ENCODE results near the gene CACNA1I.

The CACNA1I gene

DNA sequence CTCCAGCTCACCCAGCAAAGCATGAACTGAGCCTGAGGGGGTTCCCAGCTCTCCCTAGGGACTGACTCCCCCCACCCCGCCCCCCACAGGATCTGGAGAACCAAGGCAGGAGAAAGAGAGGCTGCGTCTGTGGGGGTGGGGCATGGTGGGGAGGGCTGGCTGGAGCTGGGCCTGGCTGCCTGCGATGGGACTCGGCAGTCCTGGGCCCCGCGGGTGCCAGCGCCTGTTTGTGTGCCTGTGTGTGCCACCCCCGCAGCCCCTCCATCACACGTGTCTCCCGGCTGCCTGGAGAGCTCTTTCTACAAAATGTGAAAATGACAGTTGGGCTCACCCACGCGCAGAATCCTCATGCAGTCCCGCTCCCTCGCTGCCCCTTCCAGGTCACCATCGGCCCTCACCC lies 46.8 kb downstream of the CACNA1I start:
- no peak overlapping the region for H3K27ac Mint-ChIP-seq
- H3K27me3 Mint-ChIP-seq = peaks cover 75% of the 10 kb centered on the region
- H3K36me3 Mint-ChIP-seq = no peaks in the 10 kb centered on the region
- peaks cover 14% of the 10 kb centered on the region for H3K4me1 Mint-ChIP-seq
- H3K4me3 Mint-ChIP-seq = no peak overlapping the region
- ATAC-seq = no peak
- H3K9me3 Mint-ChIP-seq = peaks cover 5% of the 10 kb centered on the region

DNA sequence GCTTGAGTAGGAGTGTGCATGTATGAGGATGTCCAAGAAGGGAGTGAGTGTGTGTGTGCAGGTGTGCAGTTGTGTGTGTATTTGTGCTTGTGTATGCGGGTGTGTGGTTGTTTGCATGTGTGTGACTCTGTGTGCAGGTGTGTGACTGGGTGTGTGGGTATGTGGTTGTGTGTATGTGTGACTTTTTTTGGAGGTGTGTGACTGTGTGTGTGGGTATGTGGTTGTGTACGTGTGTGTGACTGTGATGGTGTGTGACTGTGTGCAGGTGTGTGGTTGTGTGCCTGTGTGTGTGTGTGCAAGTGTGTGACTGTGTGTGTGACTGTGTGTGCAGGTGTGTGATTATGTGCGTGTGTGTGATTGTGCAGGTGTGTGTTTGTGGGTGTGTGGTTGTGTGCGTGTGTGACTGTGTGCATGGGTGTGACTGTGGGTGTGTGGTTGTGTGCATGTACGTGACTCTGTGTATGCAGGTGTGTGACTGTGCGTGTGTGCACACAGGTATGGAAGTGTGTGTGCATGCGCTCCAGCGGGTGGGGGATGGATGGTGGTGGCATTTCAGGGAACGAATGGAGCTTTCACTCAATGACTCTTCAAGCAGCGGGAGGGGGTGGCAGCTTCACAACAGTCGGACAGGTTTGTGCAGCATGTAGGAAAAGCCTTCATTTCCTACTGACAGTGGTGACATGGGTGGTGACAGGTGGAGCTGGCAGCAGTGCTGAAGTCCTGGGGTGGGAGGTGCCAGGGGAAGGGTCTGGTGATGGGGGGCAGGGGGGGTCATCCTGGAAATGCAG lies 47.6 kb downstream of the CACNA1I start:
- H3K36me3 Mint-ChIP-seq = no peaks in the 10 kb centered on the region
- no peak overlapping the region for H3K4me3 Mint-ChIP-seq
- ATAC-seq = no peak
- no peak overlapping the region for H3K27ac Mint-ChIP-seq
- H3K27me3 Mint-ChIP-seq = peaks cover 75% of the 10 kb centered on the region
- peaks cover 14% of the 10 kb centered on the region for H3K4me1 Mint-ChIP-seq
- peaks cover 3% of the 10 kb centered on the region for H3K9me3 Mint-ChIP-seq

DNA sequence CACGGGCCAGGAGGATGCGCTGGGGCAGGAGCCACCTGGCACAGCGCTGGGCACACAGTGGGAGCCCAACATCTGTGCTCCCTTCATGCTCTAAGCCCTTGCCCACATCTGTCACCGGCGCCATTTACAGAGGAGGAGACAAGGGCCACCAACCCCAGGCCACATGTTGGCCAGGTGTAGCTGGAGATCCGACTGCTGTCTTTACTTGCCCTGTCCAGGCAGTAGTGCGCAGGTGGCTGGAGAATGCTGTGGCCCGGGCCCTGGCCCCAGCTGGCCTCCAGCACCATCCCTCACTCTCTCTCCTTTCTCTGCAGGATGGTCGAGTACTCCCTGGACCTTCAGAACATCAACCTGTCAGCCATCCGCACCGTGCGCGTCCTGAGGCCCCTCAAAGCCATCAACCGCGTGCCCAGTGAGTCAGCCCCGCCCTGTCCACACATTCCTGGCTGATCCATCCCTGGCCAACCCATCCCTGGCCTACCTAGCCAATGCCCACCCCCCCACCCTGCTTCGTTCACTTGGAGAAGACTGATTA lies 48.5 kb downstream of the CACNA1I start:
- Mint-ChIP-seq H3K4me3 (no peak overlapping the region), H3K27ac (no peak overlapping the region)
- ATAC-seq = no peak

DNA sequence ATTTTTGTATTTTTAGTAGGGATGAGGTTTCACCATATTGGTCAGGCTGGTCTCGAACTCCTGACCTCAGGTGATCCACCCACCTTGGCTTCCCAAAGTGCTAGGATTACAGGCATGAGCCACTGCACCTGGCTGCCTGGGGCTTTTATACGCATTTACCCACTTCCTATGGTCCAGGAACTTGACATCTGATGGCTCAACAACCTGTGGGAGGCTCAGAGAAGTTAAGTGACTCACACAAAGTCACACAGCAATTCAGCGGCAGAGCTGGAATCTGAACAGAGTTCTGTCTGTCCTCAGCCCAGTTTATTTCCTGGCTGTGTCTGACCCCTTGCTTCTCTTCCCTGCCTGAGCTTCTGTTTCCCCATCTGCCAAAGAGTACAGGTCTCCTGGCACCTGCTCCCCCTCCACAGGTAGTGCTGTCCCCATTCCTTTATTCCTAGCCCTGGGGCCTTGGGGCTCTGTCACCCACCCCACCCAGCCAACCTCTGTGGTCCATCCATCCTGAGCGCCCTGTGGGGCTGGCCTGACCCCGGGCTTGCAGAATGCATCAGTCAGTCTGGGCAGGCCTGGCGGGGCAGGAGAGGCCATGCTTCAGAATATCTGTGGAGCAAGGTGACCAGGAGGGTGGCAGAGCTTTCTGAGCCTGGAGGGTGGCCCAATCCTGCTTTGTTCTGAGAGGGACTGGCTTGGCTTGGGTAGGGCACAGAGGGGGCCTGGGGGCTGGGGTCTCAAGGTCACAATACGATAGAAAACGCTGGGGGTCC lies 50.6 kb downstream of the CACNA1I start:
- H3K4me1 Mint-ChIP-seq = peaks cover 14% of the 10 kb centered on the region
- H3K36me3 Mint-ChIP-seq = no peaks in the 10 kb centered on the region
- H3K9me3 Mint-ChIP-seq = peaks cover 3% of the 10 kb centered on the region
- H3K27ac Mint-ChIP-seq = no peak overlapping the region
- no peak for ATAC-seq
- no peak overlapping the region for H3K4me3 Mint-ChIP-seq
- peaks cover 57% of the 10 kb centered on the region for H3K27me3 Mint-ChIP-seq

More for the DNA sequence above, 48.5 kb downstream of the CACNA1I start:
- Mint-ChIP-seq H3K36me3 (no peaks in the 10 kb centered on the region), H3K9me3 (peaks cover 3% of the 10 kb centered on the region), H3K4me1 (peaks cover 14% of the 10 kb centered on the region), H3K27me3 (peaks cover 74% of the 10 kb centered on the region)

DNA sequence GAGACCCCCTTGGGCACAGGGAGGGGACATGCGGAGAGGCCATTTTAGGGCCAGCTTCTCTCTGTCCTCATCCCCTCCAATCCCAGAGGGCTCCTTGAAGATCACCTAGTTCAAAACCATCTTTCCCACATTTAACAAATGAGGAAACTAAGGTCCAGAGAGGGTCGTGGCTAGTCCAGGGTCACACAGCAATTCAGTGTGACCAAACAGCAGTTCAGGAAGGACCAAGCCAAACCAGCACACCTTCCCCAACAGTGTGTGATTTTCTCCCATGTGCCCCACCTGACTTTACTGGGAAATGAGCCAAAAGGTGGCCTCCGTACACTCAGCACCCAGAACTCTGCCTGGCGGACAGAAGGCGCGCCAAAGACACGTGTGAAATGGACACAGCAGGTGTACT lies 51.3 kb downstream of the CACNA1I start:
- H3K9me3 Mint-ChIP-seq = peaks cover 3% of the 10 kb centered on the region
- no peak overlapping the region for H3K4me3 Mint-ChIP-seq
- ATAC-seq = no peak
- H3K36me3 Mint-ChIP-seq = no peaks in the 10 kb centered on the region
- no peak overlapping the region for H3K27ac Mint-ChIP-seq
- peaks cover 12% of the 10 kb centered on the region for H3K4me1 Mint-ChIP-seq
- H3K27me3 Mint-ChIP-seq = peaks cover 57% of the 10 kb centered on the region

DNA sequence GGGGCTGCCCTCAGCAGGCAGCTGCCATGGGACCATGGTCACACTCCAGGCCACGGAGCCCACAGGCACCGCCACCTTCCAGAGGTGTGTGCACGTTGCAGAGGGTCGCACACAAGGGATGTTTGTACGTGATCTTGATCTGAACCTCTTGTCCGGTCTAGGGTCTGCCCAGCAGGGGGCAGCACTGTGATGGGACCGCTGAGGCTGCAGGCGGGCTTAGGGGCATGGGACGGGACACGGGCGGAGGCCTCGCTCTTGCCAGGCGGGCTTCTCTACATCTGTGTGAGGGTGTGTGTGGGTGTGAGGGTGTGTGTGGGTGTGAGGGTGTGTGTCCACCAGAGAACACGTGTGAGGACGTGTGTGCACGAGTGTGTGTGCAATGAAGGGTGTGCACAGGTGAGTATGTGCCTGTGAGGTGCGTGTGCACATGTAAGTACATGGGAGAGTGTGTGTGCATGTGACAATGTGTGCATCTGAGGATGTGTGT lies 52.4 kb downstream of the CACNA1I start:
- peaks cover 57% of the 10 kb centered on the region for H3K27me3 Mint-ChIP-seq
- H3K36me3 Mint-ChIP-seq = no peaks in the 10 kb centered on the region
- no peak overlapping the region for H3K4me3 Mint-ChIP-seq
- H3K9me3 Mint-ChIP-seq = peaks cover 3% of the 10 kb centered on the region
- peaks cover 4% of the 10 kb centered on the region for H3K4me1 Mint-ChIP-seq
- no peak overlapping the region for H3K27ac Mint-ChIP-seq
- ATAC-seq = peak; percentile 46

DNA sequence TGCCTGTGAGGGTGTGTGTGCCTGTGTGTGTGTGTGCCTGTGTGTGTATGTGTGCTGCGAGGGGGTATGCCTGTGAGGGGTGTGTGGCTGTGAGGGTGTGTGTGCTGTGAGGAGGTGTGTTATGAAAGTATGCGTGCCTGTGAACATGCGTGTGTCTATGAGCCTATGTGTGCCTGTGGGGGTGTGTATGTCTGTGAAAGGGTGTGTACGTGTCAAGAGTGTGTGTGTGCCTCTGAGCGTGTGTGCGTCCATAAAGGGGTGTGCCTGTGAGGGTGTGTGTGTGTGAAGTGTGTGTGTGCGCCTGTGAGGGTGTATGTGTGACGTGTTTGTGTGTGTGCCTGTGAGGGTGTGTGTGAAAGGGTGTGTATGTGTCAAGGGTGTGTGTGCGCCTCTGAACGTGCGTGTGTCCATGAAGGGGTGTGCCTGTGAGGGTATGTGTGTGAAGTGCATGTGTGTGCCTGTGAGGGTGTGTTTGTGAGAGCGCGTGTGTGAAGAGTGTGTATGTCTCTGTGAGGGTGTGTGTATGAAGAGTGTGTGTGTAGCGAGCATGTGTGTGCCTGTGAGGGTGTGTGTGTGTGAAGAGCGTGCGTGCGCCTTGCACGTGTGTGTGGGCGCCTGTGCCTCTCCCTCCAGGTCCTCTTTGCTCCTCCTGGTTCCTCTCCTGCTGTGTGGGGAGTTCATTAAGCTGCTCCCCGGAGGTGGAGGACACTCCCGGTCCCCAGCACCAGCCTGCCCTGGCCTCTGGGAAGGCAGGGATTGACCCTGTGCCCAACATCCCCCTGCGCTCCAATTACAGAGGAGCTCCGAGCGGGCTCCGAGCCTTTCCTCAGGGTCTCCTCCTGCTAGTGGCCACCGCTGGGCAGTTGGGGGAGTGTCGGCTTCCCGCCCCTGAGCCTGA lies 53.3 kb downstream of the CACNA1I start:
- Mint-ChIP-seq H3K4me3 (no peak overlapping the region), H3K27me3 (peaks cover 53% of the 10 kb centered on the region), H3K36me3 (no peaks in the 10 kb centered on the region), H3K9me3 (peaks cover 3% of the 10 kb centered on the region), H3K27ac (no peak overlapping the region), H3K4me1 (no peaks in the 10 kb centered on the region)
- ATAC-seq = no peak

DNA sequence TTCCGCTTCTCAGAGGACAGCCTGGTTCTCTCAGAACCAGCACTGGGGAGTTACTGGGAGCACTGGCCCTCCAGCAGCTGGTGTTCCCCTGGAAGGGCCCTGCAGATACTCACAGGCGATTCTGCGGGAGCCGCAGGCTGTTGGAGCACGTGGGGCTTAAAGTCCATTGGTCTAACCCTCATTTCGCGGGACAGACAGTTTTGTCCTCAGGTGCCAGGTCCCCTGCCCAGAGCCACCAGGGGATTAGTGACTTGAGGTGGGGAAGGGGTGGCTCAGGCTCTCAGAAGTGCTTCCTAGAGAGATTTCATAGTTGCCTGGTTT lies 53.9 kb downstream of the CACNA1I start:
- H3K27me3 Mint-ChIP-seq = peaks cover 53% of the 10 kb centered on the region
- H3K4me1 Mint-ChIP-seq = no peaks in the 10 kb centered on the region
- no peak overlapping the region for H3K27ac Mint-ChIP-seq
- peaks cover 3% of the 10 kb centered on the region for H3K9me3 Mint-ChIP-seq
- no peaks in the 10 kb centered on the region for H3K36me3 Mint-ChIP-seq
- no peak for ATAC-seq
- H3K4me3 Mint-ChIP-seq = no peak overlapping the region

DNA sequence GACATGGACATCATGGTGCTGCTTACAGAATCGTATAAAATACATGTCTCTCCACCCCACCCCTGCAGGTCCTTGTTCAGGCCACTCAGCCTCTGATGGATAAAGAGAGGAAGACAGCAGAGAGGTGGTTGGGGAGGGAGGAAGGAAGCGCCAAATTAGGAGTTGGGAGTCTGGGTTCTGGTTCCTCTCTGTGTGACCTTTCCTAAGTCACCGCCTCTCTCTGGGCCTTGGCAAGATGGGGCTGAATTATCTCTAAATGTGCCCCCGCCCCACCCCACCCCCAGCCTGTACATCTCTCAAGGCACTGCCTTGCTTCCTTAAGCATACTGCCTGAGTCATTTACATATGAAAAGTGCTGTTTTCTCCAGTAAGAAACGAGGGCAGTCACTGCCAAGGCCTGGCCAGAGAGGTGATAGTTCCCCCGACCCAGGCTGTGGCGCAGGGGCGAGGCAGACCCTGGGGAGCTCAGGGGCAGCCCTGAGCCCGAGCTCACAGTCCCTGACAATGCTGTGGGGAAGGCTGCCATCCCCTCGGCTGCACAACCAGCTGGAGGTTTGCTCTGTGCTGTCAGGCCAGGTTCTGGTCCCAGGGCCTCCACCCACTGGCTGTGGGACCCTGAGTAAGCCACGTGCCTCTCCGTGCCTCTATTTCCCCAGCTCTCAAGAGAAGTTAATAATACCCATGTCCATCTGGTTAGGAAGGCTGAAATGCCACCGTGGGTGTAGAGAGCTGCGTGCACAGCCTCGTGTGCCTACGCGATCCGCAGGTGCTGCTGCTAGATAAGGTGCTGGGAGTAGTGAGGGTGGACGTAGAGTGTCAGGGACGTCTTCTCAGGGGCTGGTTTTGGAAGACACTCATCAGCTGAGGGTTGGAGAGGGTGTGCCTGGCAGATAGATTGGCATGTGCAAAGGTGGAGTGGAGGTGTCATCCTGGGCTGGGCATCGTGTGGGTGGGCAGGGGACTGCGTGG lies 55.3 kb downstream of the CACNA1I start:
- H3K4me3 Mint-ChIP-seq = no peak overlapping the region
- no peaks in the 10 kb centered on the region for H3K4me1 Mint-ChIP-seq
- peaks cover 54% of the 10 kb centered on the region for H3K27me3 Mint-ChIP-seq
- no peaks in the 10 kb centered on the region for H3K36me3 Mint-ChIP-seq
- ATAC-seq = no peak
- no peak overlapping the region for H3K27ac Mint-ChIP-seq
- no peaks in the 10 kb centered on the region for H3K9me3 Mint-ChIP-seq

DNA sequence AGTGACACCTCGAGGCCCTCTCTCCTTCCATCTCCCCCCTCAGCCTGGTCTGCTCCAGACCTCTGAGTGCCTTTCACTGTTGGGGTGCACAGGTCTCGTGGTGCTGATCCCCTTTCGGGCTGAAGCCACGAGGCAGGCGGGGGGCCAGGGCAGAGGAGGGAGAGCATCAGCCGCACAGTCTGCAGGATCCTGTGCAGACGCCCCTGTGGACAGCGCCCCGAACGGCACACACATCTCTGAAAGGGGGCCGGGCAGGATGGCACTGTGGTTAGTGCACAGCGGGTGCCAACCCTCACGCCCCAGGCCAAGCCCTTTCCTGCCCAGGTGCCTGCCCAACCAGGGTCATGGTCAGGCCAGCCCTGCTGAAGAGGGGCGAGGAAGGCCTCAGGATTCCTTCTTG lies 56.7 kb downstream of the CACNA1I start:
- H3K36me3 Mint-ChIP-seq = no peaks in the 10 kb centered on the region
- no peaks in the 10 kb centered on the region for H3K9me3 Mint-ChIP-seq
- peaks cover 6% of the 10 kb centered on the region for H3K4me1 Mint-ChIP-seq
- no peak for ATAC-seq
- peaks cover 57% of the 10 kb centered on the region for H3K27me3 Mint-ChIP-seq
- no peak overlapping the region for H3K27ac Mint-ChIP-seq
- H3K4me3 Mint-ChIP-seq = no peak overlapping the region

DNA sequence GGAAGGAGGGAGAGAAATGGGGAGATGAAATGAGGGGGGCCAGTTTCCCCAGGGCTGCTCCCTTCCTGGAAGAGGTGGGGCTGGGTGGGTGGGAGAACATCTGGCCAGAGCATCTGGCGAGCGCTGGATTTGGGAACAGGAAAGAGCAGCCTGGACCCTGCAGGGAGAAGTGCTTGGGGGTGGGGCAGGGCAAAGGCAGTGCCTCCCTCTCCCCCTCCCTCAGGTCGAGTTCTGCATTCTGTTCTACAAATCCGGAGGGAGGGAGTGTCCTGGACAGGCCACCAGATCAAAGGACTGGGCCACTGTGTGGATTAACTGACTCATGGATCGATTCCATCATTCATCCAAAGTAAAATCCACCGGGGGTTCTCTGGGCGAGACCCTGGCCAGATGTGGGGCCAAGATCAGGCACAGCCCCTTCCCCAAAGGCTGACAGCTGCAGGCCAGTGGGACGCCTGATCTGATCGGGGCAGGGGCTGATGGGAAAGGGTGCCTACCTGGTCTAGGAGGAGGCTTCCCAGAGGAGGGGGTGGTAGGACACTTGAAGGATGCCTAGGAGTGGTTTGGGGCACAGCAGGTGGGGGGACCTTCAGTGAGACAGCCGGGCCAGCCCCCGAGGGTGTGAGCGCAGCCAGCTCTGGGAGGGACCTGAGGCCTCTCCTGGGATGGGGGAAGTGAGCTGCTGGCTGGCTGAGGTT lies 57.5 kb downstream of the CACNA1I start:
- Mint-ChIP-seq H3K9me3 (no peaks in the 10 kb centered on the region), H3K36me3 (no peaks in the 10 kb centered on the region), H3K4me1 (peaks cover 6% of the 10 kb centered on the region), H3K27ac (no peak overlapping the region), H3K27me3 (peaks cover 56% of the 10 kb centered on the region), H3K4me3 (no peak overlapping the region)
- no peak for ATAC-seq

DNA sequence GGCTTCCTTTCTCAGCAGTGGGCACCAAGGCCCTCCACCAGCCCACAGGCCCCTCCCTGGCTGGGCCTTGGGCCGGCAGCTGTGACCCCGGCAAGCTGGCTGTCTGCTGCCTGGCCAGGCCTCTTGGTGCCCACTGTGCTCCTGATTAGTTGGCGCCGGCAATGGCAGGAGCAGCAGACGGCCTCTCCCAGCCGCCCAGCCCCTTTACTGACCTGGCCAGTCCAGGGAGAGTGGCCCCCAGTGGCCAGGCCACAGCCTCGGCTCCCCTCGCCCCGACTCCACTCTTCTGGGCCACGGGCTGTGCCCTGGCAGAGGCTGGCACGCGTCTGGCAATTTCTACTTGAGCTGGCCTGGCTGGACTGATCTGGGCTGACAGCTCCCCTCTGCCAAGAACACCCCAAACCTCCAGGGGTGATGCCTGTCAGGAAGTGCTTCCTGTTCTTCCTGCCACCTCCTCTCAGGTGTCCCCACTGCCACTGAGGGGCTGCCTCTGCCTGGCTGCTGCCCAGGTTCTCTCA lies 58.1 kb downstream of the CACNA1I start:
- Mint-ChIP-seq H3K27me3 (peaks cover 56% of the 10 kb centered on the region), H3K36me3 (no peaks in the 10 kb centered on the region), H3K4me1 (peaks cover 6% of the 10 kb centered on the region), H3K4me3 (no peak overlapping the region), H3K27ac (no peak overlapping the region), H3K9me3 (no peaks in the 10 kb centered on the region)
- no peak for ATAC-seq

DNA sequence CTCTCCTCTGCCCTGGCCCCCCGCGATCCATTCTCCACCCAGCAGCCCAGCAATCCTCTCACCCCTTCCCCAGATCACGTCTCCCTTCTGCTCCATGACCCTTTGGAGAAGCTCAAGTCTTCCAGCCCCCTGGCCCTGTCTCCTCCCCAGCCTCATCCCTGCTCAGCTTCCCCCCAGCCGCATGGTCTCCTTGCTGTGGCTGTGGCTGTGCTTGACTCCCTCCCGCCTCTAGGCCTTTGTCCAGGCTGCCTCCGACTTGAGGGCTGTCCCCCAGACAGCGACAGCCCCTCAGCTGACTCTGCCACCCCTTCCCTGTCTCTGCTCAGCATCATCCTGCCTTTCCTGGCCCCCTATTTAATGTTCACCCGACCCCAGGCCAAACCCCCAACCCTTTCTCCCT lies 59.3 kb downstream of the CACNA1I start:
- H3K9me3 Mint-ChIP-seq = no peaks in the 10 kb centered on the region
- H3K27ac Mint-ChIP-seq = no peak overlapping the region
- H3K27me3 Mint-ChIP-seq = peaks cover 59% of the 10 kb centered on the region
- H3K36me3 Mint-ChIP-seq = no peaks in the 10 kb centered on the region
- peaks cover 6% of the 10 kb centered on the region for H3K4me1 Mint-ChIP-seq
- no peak overlapping the region for H3K4me3 Mint-ChIP-seq
- no peak for ATAC-seq
